ENCODE results near the gene FASLG.

The FASLG gene

DNA sequence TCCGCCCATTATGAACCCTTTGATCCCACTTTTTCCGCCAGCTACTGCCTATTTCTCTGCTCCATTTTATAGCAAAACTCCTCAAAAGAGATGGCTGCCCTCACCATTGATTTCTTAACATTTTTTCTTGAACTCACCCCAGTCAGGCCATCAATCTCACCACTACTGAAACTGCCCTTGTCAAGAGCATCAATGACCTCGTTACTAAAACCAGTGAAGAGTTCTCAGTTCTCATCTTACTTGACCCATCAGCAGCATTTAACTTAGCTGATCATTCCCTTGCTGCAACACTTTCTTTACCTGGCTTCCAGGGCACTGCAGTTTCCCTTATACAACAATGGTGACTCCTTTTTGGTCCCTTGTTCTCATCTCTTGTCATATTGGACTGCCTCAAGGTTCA is 35.2 kb upstream of the FASLG start:
- TF ChIP-seq ZFX (IDR thresholded peaks at IDR 0.05) (no peak), CTCF (conservative IDR thresholded peaks at IDR 0.05) (no peak)
- H3K27ac ChIP-seq = no peak overlapping the region

GRCh38 chr1:172626845-172627244 is 32.1 kb upstream of the FASLG start:
- TF ChIP-seq ZFX (IDR thresholded peaks at IDR 0.05) = no peak
- no peak overlapping the region for H3K27ac ChIP-seq

DNA sequence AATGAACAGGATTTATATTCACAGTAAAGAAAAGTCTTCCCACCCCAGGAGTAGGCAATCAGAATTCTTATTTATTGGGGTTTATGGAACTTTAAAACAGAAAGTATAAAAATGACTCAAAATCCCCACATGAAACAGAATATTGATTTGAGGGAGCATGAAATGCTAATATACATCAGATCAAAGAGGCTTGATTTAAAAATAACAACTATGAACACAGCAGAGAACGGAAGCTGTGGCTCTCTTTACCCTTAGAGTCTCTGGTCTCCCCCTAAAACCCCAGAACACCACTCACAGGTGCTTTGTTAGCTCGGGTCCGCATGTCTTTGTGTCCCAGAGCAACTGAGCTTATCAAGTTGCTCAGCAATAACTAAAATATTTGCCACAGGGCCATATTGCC is 31.2 kb upstream of the FASLG start:
- no peak overlapping the region for H3K27ac ChIP-seq
- TF ChIP-seq CTCF (conservative IDR thresholded peaks at IDR 0.05) = no peak
- no peak for TF ChIP-seq ZFX (IDR thresholded peaks at IDR 0.05)

- H3K27ac ChIP-seq = no peak overlapping the region
Observed at GRCh38 chr1:172628401-172628800, 30.5 kb upstream of the FASLG start.

DNA sequence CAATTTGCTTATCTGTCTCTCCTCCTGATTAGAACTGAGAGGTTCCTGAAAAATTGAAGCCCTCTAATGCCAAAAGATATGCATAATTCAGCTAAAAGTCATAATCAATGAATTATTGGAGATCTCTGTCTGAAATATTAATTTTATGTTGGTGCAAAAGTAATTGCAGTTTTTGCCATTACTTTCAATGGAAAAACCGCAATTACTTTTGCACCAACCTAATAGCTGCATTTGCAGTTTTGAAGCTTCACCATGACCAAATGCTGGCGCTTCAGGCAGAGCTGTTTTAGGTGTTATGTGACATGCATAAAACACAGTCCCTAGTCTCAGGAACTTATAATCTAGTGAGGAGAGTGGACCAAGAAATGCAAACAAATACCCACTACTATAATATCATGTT is 29.7 kb upstream of the FASLG start:
- TF ChIP-seq CTCF (conservative IDR thresholded peaks at IDR 0.05) = no peak
- TF ChIP-seq ZFX (IDR thresholded peaks at IDR 0.05) = no peak

More at GRCh38 chr1:172628401-172628800, 30.5 kb upstream of the FASLG start:
- TF ChIP-seq ZFX (IDR thresholded peaks at IDR 0.05) (no peak), CTCF (conservative IDR thresholded peaks at IDR 0.05) (no peak)

DNA sequence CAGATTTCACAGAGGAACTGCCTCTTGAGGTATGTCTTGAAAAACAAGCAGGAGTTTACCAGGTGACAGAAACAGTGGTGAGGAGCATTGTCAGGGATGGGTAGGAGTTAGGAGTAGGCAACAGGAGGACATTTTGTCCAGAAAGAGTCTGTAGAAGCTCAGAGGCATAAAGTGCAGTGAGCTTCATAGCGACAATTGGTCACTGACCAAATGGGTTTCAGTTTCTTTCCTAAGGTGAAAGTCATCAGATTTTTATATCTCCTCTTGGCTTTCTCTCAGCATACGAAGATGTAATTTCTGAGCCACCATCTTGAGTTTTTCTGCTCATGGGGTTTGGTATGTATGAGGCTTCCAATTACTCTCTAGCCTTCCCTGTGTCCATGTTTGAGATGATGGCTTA is 29.3 kb upstream of the FASLG start:
- H3K27ac ChIP-seq = no peak overlapping the region
- TF ChIP-seq ZFX (IDR thresholded peaks at IDR 0.05) (no peak), CTCF (conservative IDR thresholded peaks at IDR 0.05) (no peak)

More for the DNA sequence above, 29.7 kb upstream of the FASLG start:
- no peak overlapping the region for H3K27ac ChIP-seq

- no peak for TF ChIP-seq CTCF (conservative IDR thresholded peaks at IDR 0.05)
- no peak for TF ChIP-seq ZFX (IDR thresholded peaks at IDR 0.05)
- H3K27ac ChIP-seq = no peak overlapping the region
Observed at GRCh38 chr1:172630056-172630818, 28.7 kb upstream of the FASLG start.

DNA sequence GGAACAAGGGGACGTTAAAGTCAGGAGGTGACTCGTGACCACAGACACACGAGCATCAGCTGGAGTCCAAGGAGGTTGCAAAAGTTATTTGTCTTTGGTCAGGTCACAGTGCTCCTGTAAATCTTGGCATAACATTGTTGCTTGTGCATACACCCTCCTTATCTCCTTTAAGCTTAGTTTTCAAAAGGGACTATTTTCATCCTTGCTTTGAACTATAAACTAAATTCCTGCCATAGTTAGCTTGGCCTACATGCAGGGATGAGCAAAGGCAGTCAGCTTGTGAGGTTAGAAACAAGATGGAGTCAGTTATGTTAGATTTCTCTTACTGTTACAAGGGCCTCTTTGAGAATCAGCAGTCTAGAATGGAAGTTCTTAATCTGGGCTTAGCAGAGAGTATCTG is 28.0 kb upstream of the FASLG start:
- H3K27ac ChIP-seq = no peak overlapping the region
- no peak for TF ChIP-seq CTCF (conservative IDR thresholded peaks at IDR 0.05)
- TF ChIP-seq ZFX (IDR thresholded peaks at IDR 0.05) = no peak
